ENCODE data around the gene NTN3.

DNA sequence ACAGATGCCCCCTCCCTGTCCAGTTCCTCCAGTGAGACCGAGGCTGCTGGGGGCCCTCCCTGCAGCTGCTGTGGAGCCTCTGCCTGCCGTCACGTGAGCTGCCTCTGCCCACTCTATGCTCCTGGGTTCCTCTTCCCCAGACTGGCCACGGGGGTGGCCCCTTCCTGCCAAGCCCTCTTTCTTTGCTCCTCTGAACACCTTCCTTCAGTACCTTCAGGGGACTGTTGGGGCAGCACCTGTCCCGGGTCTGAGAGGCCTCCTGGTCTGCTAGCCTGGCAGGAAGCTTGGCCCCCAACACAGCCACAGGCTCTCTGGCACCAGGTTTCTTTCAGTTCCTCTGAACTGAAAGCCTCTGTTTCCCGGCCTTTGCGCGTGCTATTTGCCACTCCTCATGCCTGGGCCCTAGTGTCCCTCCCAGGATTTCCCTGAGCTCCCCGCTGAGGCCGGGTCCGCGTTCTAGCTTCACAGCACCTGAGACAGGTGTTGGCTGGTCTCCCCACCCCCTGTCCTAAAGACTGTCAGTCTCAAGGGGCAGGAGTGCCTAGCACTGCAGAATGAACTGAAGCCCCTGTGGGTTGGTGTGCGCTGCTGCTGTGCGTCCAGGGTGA, 36.1 kb downstream of the NTN3 start:
- TF ChIP-seq EZH2phosphoT487 (IDR thresholded peaks at IDR 0.05; ENCODE audit: low read depth, severe bottlenecking, unreplicated experiment) (no peak), EZH2 (IDR thresholded peaks at IDR 0.05; ENCODE audit: borderline replicate concordance) (no peak)
- TF ChIP-seq, protein P1, sequence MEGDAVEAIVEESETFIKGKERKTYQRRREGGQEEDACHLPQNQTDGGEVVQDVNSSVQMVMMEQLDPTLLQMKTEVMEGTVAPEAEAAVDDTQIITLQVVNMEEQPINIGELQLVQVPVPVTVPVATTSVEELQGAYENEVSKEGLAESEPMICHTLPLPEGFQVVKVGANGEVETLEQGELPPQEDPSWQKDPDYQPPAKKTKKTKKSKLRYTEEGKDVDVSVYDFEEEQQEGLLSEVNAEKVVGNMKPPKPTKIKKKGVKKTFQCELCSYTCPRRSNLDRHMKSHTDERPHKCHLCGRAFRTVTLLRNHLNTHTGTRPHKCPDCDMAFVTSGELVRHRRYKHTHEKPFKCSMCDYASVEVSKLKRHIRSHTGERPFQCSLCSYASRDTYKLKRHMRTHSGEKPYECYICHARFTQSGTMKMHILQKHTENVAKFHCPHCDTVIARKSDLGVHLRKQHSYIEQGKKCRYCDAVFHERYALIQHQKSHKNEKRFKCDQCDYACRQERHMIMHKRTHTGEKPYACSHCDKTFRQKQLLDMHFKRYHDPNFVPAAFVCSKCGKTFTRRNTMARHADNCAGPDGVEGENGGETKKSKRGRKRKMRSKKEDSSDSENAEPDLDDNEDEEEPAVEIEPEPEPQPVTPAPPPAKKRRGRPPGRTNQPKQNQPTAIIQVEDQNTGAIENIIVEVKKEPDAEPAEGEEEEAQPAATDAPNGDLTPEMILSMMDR (IDR thresholded peaks at IDR 0.05; ENCODE audit: poor library complexity): no peak

Data from hepatocyte (in vitro differentiated cells).